ENCODE results near the gene NCOR2. TPM values are rescaled to one million over a fixed set of nuclear protein-coding genes. Genes with fewer than 3 reads are reported as not detected.

The NCOR2 gene
- total RNA-seq, 1 donor from 2014 or later: 61.4 TPM

DNA sequence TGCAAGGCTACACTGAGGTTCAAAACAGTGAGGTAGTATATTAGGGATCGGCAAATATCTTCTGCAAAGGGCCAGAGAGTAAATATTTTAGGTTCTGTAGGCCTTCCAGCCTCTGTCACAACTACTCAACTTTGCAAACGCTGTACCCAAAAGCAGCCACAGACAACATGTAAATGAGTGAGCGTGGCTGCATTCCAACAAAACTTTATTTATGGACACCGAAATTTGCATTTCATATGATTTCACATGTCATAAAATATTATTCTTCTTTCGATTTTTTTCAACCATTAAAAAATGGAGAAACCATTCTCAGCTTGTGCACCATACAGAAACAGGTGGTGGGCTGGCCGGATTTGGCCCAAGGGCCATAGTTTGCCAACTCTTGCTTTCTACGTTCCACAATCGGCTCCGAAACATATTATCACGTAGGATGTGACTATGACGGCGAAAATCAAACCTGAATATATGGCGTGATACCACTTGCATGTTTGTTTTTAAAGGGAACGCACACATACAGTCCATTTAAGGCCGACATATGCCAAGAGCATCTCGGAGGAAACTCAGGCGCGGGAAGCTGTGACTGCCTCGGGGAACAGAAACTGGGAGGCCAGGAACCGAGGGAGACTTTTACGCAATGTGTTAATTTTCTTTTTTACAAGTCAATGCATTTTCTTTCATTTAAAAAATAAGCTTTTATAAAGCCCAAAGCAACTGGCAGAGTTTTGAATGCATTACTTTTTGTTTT, 7.1 kb downstream of the NCOR2 start:
- no peak for DNase-seq (ENCODE audit: low read depth)

DNA sequence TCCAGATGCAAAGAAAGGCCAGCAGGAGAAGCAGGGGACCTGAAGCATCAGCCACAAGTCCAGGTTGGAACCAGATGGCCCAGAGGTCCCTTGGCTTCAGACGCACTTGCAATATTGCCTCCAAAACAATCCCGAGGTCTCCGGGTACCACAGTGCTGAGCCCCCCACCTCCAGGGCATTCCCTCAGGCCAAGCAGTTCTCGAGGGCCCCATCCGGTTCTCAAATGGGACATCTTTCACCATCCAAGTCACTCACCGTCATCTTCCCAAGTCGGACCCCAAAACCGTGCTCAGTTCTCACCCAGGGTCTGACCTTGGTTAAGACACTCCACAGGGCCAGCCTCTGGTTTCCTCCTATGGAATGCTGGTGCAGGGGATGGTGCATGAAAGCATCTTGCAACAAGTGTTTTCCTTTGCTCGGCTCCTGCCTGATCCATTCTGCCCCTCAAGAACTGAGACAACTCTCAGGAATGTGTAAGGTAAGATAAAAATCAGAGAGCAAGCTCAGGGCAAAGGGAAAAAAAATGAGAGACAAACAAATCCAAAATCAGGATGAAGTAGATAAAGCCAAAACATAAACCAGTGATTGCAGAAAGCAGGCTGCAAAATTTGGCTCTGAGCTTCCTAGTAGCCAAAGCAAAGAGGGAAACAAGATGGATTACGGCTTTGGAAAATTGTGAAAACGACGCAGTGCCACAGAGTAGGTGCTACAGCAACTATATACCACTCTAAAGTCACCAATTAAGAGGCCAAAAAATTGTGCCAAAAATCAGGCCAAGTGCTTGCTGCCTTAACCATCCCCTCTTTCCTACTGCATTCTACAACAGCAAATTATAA, 8.0 kb downstream of the NCOR2 start:
- no peak for DNase-seq (ENCODE audit: low read depth)

DNA sequence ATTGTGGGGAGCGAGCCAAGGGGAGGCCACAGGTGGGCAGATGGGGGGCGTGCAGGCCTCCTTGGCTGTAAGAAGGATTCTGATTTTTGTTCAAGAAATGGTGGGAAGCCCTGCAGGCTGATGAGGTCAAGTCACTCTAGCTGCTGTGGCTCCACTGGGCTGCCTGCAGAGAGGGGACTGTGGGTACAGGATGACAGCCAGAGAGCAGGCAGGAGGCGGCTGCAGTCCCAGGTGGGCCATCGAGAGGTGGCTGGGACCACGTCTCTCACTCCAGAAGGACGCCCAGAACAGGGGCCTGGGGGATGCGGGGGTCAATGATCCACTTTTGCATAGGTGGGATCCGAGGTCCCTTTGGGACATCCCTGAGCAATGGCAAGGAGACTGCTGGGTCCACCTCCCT, 9.1 kb downstream of the NCOR2 start:
- no peak for DNase-seq (ENCODE audit: low read depth)

DNA sequence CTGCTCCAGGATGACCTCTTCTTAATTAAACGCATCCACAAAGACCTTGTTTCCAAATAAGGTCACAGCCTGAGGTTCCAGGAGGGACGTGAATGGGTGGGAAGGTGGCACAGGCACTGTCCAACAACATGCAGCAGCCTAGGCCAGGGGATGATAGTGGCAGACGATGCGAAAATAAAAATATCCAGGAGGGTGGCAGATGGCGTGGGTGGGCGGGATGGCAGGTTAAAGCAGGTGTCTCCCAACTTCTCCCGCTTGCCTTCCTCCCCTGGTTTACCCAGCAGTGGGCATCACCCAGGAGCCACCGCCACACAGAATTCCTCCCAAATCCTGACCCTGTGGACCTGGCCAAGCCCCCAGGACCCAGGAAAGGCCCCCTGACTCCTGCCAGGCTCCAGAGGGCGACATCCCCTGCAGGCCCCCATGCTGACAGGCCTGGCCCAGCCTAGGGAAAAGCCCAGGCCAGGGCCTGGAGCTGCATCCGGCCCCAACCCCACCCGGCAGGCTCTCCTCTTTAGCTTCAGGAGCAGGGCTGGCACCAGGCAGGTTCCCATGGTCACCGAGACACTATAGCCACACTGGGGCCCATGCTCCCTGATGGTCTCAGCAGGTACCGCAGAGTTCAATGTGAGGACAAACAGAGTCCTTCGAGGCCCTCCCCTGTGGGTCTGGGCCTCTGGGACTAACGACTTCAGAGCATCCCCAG, 9.7 kb downstream of the NCOR2 start:
- DNase-seq (ENCODE audit: low read depth): no peak

DNA sequence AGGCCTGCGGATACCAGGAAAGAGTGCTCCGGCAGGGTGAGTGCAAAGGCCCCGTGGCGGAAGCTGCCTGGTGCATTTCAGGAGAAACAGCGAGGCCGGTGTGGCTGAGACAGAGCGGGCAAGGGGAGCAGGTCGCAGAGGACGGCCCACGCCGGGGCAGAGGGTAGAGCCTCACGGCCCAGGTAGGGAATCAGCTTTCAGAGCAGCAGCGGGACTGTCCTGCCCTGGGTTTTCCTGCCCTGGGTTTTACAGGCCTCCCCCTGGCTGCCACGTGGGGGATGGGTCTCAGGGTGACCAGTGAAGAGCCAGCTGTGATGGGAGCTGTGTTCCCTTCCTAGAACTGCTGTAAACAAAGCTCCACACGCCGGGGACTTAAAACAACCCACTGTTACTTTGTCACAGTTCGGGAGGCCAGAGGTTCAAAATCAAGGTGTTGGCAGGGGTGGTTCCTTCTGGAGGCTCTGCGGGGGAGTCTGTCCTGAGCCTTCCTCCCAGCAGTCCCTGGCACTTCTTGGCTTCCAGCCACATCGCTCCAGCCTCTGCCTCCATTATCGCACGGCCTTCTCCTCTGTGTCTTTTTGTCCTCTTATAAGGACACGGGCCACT, 10.4 kb downstream of the NCOR2 start:
- no peak for DNase-seq (ENCODE audit: low read depth)

DNA sequence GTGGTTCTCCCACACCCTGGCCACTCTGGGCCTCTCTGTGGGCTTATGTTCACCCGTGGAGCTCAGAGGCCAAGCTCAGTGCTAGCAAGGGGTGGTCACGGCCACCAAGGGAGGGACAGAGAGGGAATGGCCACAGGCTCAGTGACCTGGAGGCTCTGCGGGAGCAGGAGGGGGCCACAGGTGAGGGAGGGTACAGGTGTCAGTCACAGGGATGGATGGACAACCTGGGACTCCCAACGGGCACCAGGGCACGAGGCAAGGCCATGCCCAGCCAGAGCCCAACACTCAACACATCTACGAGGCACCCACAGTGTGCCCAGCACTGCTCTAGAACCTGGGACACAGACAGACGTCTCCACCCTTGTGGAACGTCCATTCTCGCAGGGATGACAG, 11.3 kb downstream of the NCOR2 start:
- no peak for DNase-seq (ENCODE audit: low read depth)

DNA sequence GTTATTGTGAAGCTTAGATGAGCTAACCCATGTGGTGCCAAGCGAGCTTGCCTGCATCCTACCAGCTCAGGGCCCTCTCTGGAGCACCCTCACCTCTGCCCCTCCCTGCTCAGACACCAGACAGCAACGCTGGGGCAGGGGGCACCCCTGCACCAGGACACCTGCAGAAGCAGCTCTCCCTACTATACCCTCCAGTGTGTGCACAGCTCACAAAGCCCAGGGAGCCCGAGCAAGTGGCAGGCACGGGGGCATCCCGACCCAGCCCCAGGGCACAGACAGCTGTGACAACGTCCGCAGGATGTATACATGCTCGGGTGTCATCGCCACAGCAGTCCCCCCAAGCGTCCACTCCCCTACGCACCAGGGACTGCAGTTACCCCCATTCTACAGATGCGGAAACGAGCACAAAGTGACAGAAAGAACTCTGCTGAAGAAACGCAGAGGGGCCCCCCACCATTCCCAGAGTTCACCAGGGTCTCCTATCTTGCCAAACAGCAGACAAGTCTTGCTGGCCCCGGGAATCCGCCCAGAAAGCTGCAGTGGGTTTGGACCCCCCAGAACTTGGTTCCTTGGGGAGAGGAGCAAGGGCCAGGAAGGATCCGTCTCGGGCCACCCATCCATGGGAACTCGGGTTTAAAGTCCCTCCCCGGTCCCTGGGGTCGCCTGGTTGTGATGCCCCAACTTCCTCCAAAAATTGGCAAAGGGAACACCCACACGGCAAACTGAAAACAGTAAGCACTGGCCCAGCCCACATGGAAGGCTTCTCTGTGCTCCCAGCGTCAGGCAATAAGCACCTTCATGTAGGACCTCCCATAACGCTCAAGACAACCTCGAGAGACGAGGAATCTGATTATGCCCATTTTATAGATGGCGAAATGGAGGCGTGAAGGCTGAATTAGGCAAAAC, 12.0 kb downstream of the NCOR2 start:
- DNase-seq (ENCODE audit: low read depth): no peak

DNA sequence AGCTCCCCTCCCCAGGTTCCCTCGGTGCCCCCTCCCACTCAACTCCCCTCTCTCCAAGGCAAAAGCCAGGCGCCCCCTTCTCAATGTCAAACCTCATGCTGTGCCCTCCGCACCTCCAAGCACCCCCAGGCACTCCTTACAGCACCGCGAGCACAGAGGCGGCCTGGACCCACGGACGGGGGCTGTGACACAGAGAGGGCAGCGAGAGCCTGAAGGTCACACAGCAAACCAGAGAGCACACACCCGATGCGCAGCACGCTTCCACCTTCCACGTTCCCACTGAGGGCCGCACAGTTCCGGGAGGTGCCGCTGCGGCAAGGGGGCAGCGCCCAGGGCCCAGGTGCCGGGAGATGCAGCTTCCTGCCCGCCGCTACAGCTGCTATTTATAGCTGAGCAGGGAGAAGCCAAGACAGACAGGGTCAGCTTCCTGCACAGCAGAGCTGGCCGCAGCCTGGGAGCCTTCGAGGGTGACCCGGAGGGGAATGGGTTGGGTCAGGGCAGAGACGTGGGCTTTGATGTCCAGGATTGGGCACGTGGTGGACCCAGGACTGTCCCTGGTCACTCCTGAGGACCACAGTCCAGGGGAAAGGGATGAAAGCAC, 12.9 kb downstream of the NCOR2 start:
- DNase-seq (ENCODE audit: low read depth): no peak

DNA sequence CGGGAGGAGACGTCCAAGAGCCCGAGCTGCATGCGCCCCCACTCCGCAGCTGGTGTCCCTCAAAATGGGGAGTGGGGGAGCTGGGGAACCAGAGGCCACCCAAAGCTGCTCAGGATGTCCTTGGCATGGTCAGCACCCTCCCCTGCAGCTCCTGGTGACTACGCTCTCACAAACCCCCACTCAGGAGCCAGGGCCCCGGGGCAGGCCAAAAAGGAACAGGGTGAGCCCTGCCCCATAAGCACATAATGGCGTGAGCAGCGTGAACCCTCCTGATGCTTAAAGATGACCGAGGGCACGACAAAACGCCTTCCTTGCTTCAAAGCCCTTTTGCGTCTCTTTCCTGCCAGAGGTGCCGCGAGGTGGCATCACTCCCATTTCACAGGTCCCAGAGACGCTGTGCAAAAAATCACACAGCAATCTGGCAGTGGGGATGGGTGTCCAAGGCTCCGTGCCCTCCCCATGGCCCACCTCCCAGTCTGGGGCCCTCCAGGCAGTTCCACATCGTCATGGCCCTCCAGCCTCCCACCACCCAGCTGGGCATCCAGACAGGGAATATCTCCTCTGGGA, 13.5 kb downstream of the NCOR2 start:
- no peak for DNase-seq (ENCODE audit: low read depth)

DNA sequence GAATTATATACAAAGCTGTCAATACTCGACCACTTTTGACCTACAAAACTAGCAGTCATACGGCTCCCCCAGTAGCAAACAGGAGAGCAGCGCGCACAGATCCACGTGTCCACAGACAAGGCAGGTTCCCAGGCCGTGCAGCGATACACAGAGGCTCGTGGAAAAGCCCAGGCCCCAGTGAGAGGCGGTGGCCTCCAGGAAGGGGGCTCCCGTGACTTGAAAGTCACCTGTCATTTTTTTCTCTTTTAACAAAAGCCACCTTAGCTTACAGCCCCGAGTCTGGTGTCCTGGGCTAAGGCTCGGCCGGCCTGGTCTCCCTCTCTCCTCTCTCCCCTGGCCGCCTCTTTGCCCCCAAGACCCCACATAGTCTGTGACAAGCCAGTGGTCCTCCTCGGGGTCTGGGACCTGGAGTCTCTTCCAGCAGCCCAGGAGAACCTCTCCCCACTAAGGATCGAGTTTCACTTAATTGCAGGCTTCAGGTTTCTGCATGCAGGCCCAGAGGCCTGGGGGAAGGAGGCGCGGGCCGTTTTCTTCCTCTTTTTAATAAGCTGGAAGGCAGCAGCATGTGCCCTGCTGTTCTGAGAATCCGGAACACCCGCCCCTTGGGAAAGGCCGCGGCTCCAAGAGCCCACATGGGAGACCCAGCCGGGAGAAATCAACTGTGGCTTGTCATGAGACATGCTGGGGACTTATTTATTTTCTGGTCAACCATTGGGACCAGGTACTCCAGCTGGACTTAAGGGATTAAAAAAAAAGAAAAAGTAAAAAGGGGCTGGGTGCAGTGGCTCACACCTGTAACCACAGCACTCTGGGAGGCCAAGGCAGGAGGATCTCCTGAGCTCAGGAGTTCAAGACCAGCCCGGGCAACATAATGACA, 15.9 kb downstream of the NCOR2 start:
- DNase-seq (ENCODE audit: low read depth): no peak

DNA sequence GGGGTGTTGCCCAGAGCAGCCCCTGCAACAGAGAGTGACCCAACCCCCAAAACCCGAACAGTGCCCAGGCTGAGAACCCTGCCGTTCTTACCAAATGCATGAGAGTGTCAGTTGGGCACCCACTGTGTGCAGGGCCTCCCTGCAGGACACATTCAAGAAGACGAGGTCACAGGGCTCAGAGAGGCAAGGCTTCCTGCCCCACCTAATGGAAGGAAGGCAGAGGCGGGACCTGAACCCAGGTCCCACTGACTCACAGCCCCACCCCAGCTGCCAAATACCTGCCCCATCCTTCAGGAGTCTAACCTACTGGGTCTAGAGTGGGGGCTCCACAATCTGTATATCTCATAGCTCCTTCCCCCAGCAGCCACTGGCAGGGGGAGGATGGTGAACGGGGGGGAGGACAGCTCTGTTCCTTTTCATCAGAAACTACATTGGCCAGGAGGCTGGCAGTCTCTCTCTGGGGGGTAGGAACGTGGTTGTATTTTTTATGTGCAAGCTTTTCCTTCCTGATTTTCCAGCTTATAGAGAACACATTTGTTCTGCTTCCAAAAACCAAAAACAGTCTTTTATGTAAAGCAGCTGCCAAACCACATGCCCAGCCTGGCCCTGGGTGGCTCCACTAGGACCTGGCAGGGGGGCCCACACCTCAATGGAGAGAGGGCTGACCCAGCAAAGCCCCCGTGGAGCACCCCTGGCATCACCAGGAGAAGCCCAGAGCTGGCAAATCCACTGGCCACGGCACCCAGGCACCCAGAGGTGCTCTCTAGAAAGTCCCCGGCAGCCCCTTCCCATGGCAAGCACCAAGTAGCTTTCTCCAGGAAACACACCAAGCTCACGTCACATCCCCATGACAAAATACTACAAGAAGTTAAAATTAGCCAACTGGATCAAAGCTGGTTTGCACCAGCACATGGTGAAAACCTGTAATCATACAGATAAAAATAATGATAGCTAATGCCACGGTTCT, 17.0 kb downstream of the NCOR2 start:
- DNase-seq (ENCODE audit: low read depth): no peak

DNA sequence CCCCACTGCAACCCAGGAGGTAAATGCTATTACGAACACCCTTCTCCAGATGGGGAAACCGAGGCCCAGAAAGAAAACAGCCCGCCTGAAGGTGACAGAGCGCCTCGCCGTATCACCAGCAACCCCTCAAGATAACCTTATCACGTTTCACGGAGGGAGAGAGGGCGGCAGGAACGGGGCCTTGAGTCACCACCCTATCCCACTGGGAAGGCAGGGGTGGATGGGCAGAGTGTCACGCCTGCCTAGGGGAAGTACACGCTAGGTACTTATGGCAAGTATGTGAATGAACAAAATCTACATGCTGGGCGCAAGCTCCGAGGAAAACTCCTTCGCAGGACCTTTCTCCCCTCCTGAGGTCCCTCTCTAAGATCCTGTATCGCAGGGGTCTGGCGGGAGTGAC, 17.8 kb downstream of the NCOR2 start:
- no peak for DNase-seq (ENCODE audit: low read depth)

DNA sequence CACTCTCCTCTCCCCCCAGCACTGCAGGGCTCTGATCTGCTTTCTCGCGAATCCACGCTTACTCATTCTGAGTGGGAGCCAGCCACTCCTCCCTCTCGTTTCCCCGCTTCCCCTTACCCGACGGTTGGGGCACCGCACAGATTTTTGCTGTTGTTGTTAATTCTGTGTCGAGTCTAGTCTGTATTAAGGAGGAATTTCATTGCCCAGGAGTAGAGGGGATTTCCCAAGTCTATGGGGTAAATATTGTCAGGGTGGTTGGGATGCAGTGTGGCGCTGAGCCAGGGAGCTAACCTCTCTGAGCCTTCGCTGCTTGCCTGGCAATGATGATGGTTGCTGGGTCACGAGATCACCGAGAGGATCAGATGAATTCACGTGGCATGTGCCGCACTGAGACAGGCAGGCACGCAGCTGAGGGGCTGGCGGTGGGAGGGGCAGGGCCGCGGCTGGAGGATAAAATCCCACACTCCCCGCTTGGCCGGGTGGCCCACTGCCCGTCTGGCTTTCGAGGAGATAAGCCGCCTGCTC, 18.5 kb downstream of the NCOR2 start:
- peak; percentile 81 for DNase-seq (ENCODE audit: low read depth)

DNA sequence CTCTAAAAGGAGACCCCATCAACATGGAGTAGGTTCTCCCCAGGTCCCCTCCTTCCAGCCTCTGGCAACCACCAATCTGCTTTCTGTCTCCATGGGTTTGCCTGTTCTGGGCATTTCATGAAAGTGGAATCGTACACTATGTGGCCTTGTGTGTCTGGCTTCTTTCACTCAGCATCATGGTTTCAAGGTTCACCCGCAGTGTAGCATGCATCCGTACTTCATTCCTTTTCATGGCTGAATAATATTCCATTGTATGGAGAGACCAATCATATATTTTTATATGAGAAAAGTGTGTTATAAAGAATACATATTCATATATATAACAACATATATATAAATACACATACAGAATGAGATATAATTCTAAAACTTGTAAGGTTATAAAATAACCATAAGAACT, 19.8 kb downstream of the NCOR2 start:
- no peak for DNase-seq (ENCODE audit: low read depth)

DNA sequence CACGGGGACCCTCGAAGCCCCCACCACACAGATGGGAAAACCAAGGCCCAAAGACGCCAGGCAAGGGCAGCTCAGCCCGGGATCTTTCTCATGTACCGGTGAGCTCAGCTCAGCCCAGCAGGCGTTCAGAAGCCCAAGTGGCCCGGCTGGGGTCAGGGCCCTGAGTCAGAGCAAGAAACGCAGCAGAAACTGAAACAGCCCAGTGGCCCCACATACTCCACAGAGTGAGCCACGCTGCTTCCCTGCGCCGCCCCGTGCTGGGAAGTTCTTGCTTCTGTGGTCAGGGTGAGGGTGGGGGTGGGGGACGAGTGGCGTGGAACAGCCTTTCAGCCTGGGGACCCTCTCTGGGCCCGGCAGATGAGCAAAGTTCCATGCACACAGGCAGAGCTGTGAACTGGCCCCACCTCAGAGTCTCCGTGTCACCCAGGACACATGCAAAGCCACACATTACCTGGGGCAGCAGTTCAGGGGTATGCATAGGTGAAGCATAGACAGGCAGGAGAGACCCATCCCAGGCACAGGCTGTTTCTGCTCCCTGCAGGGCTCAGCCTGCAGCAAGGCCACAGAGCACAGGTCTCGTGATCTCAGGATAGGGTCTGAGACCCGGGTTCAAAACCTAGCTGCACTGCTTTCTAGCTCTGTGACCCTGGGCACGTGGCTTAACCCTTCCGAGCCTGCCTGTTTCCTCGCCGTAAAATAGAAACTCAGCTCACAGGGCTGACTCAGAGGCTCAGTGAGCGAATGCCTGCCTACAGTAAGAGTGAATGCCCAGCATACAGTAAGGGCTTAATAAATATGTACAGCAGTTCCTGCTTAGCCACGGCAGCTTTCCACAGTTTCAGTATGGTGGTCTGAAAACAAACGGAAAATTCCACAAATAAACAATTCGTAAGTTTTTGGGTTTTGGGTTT, 21.6 kb downstream of the NCOR2 start:
- no peak for DNase-seq (ENCODE audit: low read depth)

DNA sequence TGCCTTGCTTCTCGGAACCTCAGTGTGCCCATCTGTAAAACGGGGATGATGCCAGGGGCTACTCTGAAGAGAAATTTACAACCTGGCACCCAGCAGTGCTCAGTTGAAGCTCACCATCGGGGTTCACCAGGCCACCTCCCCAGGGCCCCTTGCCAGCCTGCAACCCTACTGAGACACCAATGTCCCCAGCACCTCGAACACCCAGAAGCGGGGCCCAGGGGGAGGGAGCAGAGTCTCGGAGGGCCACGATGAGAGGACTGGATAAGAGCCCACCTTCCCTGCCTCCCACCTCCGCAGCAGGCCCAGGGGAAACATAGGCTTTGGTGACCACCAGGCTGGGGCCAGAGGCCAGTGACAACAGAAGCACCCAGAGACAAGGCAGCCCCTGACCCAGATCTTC, 22.4 kb downstream of the NCOR2 start:
- no peak for DNase-seq (ENCODE audit: low read depth)
